ENCODE measurements around the gene PITX3. TPM values are rescaled to one million over a fixed set of nuclear protein-coding genes. Genes with fewer than 3 reads are reported as not detected.

PITX3 gene
- 5.4 and 6.3 TPM in 2 replicates for total RNA-seq (2014; rRNA removed; shearing (Covaris generic))

DNA sequence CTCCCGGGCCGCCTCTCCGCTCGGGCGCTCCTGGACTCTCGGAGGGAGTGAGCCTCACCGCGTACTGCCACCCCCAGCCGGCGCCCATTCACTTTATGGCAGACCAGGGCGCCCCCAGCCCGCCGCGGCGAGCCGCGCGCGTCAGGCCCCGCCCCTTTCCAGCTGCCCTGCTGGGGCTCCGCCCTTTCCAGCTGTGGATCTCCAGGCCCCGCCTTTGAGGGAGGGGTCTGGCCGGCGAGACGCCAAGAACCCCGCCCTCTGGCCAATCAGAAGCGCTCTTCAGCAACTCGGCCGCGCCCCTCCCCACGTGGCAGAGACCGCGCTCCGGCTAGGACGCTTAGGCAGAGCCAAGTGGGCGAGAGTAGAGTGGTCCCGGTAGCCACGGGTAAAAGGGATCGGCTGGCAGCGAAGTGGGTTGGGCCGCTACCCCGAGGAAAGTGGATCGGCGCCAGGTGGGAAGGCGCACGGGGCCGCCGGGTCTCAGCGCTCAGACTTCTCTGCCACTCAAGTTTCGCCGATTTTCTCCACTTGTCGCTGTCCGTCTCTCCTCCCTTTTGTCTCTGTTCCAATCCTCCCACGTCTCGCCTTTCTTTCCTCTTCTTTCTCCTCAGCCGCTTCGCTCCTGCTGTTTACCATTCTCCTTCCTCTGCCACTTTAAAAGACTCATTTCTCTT is at the start of gene PITX3:
TSS of gene PITX3 (minus strand) at position 69 of the 674 bp plus-strand sequence. CDS start 9,432 bp downstream, outside the sequence.
- peak; percentile 57 for DNase-seq (ENCODE audit: low spot score)
- in situ Hi-C loops (cut with HindIII; ENCODE audit: low sequenced_read_pairs): no loop called here

DNA sequence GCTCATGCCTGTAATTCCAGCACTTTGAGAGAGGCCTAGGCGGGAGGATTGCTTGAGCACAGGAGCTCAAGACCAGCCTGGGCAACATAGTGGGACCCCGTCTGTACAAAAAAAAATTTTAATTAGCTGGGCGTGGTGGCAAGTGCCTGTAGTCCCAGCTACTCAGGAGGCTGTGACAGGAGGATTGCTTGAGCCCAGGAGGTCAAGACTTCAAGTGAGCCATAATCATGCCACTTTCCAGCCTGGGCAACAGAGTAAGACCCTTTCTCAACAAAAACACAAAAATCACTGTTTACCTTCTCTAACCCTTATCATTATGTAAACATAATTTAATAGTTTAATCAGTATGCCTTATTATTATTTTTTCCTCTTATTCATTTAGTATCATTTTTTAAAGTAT is 48.5 kb upstream of the PITX3 start:
- in situ Hi-C loops (cut with HindIII; ENCODE audit: low sequenced_read_pairs): no loop called here
- DNase-seq (ENCODE audit: low spot score): no peak

DNA sequence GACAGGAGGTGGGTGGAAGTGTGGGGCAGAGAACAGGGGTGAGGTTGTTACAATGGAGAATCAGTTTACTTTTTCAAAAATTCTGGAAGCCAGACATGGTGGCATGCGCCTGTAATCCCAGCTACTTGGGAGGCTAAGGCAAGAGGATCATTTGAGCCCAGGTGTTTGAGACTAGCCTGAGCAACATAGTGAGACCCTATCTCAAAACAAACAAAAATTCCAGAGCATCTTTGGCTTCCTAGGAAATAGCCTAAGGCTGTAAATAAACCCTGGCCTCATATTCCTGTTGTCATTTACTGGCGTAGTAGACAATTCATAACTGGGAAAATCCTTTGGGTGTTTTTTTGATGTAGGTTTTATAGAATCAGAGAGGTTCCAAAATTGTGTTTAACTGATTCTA is 48.0 kb upstream of the PITX3 start:
- in situ Hi-C loops (cut with HindIII; ENCODE audit: low sequenced_read_pairs): no loop called here

DNA sequence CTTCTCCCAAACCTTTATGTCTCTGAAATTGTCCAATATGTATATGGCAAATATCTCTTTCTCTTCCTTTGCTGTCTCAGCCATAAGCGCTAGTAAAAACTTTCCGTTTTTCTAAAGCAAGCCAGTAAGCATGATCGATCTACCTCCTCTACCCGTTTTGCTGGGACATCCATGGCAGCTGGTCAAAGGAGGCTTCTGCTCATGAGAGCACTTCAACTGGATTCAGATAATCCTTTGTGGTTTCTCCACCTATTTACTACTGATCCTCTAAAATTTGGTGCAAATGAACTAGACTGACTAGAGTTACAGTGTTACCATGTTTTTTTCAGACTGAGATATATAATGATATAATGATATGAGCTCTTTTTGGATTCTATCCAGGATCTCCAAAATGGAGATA is 46.7 kb upstream of the PITX3 start:
- no peak for DNase-seq (ENCODE audit: low spot score)
- in situ Hi-C loops (cut with HindIII; ENCODE audit: low sequenced_read_pairs): no loop called here

More for the DNA sequence above, 48.0 kb upstream of the PITX3 start:
- no peak for DNase-seq (ENCODE audit: low spot score)

DNA sequence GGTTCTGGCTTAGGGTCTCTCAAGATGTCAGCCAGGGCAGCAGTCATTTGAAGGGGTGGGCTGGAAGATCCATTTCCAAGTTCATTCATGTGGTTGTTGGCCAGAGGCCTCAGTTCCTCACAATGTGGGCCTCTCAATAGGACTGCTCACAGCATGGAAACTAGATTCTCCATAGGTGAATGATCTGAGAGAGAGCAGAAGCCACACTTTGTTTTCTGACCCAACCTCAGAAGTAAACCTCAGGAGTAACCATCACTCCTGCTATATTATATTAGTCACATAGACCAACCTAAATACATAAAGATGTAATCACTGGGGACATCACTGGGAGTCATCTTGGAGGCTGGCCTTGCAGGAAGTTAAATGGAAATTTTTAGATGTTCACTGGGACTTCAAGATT is 46.2 kb upstream of the PITX3 start:
- in situ Hi-C loops (cut with HindIII; ENCODE audit: low sequenced_read_pairs): no loop called here
- DNase-seq (ENCODE audit: low spot score): no peak

DNA sequence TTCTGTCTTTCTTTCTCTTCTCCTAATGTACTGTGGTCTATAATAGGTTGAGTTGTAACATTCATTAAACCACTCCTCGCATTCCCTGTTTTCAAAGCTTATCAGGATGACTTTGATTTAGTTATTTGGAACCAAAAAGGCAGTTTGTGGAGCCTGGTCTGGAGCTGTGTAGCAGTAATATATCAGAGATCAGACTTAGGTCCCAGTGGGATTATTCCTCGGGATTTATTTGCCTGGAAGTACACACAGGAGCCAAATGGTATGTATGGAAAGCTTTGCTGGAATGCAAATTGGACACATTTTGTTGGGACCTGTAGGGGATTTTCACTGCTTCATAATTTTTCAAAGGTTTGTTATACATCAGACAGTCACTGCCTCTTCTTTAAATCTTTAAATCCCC is 44.9 kb upstream of the PITX3 start:
- DNase-seq (ENCODE audit: low spot score): no peak
- in situ Hi-C loops (cut with HindIII; ENCODE audit: low sequenced_read_pairs): no loop called here

DNA sequence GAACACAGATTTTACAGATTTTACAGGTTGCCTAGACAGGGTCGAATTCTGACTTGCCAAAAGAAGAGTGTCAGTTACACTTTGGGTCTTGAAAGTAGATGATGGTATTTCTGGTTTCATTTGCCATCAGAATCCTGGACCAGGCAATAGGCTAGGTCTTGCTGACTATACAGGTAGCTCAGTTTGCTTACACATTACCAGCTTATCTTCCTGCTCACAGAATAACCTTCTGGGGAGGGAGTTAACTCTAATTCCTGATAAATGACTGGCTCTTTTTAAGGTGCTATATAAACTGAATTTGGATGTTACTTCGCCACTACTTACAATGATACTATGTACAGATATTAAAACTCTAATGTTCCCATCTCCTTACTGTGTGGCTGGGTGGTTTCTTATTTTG is 43.8 kb upstream of the PITX3 start:
- in situ Hi-C loops (cut with HindIII; ENCODE audit: low sequenced_read_pairs): no loop called here
- DNase-seq (ENCODE audit: low spot score): no peak

DNA sequence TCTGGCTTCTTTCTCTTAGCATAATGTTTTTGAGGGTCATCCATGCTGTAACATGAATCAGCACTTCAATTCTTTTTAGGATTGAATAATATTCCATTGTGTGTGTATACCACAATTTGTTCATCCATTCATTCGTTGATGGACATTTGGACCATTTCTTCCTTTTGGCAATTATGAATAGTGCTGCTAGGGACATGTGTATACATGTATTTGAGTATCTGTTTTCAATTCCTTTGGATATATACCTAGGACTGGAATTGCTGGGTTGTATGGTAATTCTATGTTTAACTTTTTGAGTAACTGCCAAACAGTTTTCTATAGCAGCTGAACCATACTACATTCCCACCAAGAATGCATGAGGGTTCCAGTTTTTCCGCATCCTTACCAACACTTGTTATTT is 43.2 kb upstream of the PITX3 start:
- no peak for DNase-seq (ENCODE audit: low spot score)

DNA sequence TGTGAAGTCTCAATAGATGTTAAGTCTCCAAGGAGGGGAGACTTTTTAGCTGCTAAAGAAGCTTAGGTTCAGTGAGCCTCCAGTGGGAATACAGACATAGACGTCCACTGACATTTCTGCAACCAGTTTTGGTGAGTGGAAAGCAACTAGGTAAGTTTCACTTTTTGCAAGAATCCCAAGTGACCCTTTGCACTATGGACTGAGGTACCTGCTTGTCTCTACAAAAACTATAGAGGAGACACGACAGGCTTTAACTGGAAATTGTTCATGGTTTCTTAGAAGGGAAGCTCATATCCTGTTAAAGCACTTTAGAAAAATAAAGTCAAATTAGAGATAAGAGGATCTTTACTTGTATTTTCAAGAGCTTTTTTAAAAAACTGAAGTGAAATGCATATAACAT is 42.6 kb upstream of the PITX3 start:
- in situ Hi-C loops (cut with HindIII; ENCODE audit: low sequenced_read_pairs): no loop called here
- DNase-seq (ENCODE audit: low spot score): no peak

More for the DNA sequence above, 43.2 kb upstream of the PITX3 start:
- in situ Hi-C loops (cut with HindIII; ENCODE audit: low sequenced_read_pairs): no loop called here

DNA sequence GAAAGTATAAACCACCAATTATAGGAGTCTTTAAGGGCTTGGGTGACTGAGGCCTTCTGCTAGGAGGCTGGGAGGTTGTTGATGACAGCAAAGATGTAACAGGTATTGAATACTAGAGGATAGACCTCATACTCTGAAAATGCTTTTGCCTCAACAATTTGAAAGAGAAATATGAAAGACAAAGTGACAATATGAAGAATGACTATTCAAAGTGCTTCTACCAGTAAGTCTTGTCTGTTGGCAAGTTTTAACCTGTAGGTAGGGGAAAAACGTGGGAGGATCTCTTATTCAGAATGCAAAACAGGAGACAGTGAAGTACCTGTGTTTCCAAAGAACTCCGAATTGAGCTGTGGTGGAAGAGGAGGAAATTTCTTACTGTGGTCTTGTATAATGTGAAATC is 42.2 kb upstream of the PITX3 start:
- in situ Hi-C loops (cut with HindIII; ENCODE audit: low sequenced_read_pairs): no loop called here
- no peak for DNase-seq (ENCODE audit: low spot score)

DNA sequence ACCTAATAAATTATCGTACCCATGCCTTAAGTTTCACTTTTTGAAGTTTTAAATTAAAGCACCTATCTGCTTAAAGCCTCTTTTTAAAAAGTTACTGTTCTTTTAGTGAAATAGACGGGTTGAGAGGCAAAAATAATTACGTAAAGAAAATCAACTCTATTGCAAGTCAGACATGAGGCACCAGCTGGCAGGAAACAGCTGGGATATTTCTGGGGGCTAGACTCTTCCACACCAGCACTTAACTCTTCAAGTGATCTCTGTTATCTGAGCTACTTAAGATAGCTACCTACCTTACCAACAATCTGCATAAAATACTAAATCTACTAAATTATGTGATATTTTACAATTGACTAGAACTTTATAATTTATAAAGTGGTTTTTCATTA is 39.8 kb upstream of the PITX3 start:
- no peak for DNase-seq (ENCODE audit: low spot score)
- in situ Hi-C loops (cut with HindIII; ENCODE audit: low sequenced_read_pairs): no loop called here

DNA sequence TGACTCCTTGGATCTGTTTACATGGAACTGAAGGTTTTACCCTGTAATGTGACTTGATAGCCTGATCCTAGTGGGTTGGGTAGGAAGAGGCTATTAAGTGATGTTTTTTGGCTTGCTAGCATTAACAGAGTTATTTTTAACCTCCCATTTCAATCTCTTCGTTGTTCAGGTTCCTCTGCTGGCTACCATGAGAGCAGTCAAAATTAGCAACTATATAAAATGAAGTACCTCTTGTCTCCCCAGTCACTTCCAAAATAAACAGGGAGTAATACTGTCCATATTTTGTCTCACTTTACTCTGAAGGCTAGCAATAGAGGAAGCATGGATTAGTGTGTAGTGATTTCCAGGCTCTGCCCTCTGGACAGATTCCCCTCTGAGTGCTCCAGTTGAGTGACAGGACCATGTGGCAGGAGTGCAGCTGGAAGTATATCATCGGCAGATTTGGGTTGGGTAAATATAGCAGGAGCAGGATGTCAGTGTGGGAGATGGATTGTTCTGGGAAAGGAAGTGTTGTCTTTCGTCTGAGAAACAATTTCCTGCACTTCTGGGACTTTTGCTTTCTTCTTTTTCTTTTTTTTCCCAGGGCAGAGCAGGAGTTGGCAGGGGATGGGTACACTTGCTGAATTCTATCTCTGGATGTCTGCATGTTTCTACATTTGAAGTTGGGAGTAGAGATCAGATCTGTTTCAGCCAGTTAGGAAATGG is 39.2 kb upstream of the PITX3 start:
- DNase-seq (ENCODE audit: low spot score): peak; percentile 61
- in situ Hi-C loops (cut with HindIII; ENCODE audit: low sequenced_read_pairs): no loop called here

DNA sequence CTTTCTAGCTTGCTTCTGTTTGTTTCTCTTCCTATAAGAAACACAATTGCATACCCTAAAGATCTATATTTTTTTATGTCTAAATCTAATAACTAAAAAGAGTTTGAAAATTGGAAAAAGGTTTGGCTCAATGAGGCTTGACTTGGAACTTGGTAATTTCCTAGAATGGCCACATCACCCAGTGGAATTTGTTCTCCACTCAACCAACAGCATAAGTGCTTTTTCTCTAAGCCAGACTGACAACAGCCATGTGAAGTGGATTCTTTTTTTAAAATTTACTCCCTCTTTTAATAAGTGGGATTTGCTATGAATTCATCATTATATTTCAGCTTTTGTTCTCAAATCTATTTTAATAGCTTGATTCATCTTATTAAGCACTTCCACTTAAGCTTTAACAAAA is 37.8 kb upstream of the PITX3 start:
- DNase-seq (ENCODE audit: low spot score): no peak
- in situ Hi-C loops (cut with HindIII; ENCODE audit: low sequenced_read_pairs): no loop called here

DNA sequence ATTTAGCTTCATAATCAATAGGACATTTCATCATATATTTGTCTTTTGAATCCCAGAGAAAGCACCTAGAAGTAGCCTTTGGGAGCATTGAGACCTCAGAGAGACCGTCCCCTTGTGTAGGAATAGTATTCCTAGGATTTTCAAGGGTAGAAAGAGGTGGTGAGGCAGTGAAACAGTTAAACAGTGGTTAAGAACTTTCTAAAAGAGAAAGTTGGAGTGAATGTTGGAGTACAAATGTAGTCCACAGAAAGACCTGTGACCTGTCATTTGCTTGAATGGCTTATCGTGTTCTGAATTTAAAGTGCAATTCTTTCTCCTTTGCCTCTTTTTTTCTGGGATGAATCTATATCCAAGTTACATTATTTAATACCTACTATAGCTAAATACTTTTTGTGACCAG is 34.0 kb upstream of the PITX3 start:
- no peak for DNase-seq (ENCODE audit: low spot score)
- in situ Hi-C loops (cut with HindIII; ENCODE audit: low sequenced_read_pairs): no loop called here

DNA sequence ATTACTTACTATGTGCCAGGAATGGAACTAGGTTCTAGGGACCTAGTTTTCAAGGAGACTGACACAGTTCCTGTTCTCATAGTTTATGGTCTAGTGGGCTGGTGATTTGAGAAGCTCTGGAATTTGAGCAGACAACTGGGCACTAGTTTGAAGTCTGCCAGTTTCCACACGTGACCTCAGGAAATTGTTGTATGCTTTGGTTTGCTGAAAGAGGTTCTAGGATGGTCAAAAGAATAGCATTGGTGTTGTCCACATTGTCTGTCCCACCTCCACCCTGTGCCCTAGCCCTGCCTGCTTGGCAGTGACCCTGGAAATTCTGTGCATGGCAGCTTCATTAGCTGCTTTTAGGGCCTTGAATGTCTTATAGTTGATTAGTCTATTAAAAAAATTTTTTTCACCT is 32.8 kb upstream of the PITX3 start:
- in situ Hi-C loops (cut with HindIII; ENCODE audit: low sequenced_read_pairs): no loop called here
- DNase-seq (ENCODE audit: low spot score): no peak

DNA sequence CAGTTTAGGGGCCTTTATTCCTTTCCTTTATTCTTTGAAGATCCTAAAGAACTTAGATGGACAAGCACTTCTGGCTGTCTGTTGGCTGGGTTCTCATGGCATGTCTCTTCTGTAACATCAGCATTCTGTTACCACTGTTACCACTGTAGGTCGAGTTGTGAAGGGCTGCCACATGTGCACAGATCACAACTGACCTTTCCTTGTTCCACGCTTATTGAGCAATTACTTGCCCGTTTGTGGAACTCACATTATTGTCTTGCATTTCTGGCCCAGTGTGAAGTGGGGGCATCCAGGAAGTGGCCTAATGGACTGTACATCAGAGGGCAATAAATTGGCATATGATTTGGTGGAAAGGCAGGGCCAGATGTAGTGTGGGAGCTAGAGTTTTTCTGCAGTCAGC is 27.7 kb upstream of the PITX3 start:
- DNase-seq (ENCODE audit: low spot score): no peak
- in situ Hi-C loops (cut with HindIII; ENCODE audit: low sequenced_read_pairs): no loop called here

DNA sequence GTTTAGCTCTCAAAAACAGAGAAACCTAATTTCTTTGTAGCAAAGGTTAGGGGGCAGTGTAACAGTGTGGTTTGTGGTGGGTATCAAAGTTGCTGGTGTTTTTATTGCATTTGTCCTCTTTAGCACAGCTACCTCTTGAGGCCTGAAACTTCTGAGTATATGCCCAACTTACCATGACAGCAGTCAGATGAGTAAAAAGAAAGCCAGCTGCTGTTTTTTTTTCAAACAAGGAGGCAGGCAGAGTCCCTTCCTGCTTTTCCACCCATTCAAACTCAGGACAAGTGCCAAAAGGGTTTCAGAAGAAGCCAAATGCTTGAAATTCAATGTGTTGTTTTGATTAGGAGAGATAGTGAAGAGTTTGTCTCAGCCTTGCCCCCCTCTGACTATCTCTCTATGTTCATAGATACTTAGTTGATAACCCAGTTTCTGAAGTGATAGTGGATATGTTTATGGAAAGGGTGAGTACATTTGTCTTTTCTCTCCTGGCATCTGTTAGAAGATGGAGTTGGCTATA is 27.1 kb upstream of the PITX3 start:
- in situ Hi-C loops (cut with HindIII; ENCODE audit: low sequenced_read_pairs): no loop called here
- no peak for DNase-seq (ENCODE audit: low spot score)

DNA sequence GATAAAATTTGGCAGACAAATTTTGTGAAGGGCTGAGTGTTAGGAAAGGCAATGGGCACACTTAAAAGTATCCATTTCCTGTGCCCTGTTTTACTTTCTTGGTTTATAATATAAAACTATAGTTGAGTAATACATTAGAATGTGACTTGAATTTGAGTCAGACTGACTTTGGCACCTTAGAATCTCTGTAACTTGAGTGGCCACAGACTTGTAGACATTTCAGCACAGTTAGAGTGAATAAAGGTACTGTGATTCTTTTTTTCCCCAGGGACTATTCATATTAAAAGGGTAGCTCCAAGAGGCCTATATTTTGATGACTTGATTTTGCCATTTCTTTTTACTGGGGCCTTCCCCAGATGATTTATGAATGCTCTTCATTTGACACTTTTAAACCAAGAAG is 26.4 kb upstream of the PITX3 start:
- in situ Hi-C loops (cut with HindIII; ENCODE audit: low sequenced_read_pairs): no loop called here
- no peak for DNase-seq (ENCODE audit: low spot score)

DNA sequence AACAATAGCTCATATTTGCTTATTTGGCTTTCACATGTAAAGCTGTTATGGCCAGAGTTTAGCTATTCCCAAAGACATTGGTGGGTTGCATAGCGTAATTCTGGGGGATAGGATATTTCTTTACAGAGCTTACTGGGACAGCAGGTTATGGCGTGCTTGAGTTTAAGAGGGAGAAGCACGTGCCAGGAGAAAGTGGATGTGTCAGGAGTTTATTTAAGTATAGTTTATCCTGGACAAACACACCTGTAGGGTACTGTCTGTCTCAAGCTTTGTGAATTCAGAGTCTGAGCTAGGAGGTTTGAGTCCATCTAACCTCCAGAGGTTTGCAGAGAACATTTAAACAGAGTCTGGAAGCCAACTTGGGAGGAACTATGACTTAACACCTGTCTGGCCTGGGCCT is 25.4 kb upstream of the PITX3 start:
- in situ Hi-C loops (cut with HindIII; ENCODE audit: low sequenced_read_pairs): no loop called here
- DNase-seq (ENCODE audit: low spot score): no peak

DNA sequence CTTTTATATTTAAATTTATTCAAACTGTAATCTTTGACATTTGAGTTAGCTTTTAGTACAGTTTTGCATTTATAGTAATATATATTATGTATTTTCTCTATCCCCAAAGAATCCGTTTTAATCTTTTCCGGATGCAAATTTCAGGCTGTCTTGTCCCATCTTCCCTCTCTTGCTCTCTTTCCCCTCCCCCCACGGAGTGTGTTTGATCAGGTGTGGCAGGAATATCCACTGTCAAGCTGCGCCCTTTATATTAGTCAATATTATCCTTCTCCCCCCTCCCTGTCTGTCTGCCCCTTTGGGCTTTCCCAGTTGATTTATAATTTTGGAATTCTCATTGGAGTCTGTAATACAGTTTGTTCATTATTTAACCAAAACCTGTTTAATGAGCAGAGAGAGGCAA is 23.1 kb upstream of the PITX3 start:
- in situ Hi-C loops (cut with HindIII; ENCODE audit: low sequenced_read_pairs): no loop called here

More for the DNA sequence above, 23.1 kb upstream of the PITX3 start:
- no peak for DNase-seq (ENCODE audit: low spot score)

All from G401 (cell line).